ENCODE measurements around the gene SKAP2. TPM values are rescaled to one million over a fixed set of nuclear protein-coding genes. Genes with fewer than 3 reads are reported as not detected.

The SKAP2 gene
- total and polyA plus RNA-seq, 10 of the 15 experiments (the other 5 are each of a cell fraction or from before 2014, with no cell fraction given), result 10.9 to 40.6 (median 23.5) TPM

GRCh38 chr7:26864309-26865093 is at the start of gene SKAP2 (continued):
- TF ChIP-seq ELK1 (IDR thresholded peaks at IDR 0.05; ENCODE audit: low read depth, low read length), result no peak
- no peak for TF ChIP-seq BACH1 (IDR thresholded peaks at IDR 0.05; ENCODE audit: borderline replicate concordance)
- peak; percentile 69; the same call in 1 of the 2 replicates for TF ChIP-seq ZNF207 (IDR thresholded peaks at IDR 0.05; ENCODE audit: borderline replicate concordance)
- peak; percentile 28 for TF ChIP-seq MEF2B (IDR thresholded peaks at IDR 0.05; ENCODE audit: partially characterized antibody, poor library complexity, severe bottlenecking)
- no peak for TF ChIP-seq REST (IDR thresholded peaks at IDR 0.05; ENCODE audit: low read depth, low read length)
- peak; percentile 90 for TF ChIP-seq CREB1 (IDR thresholded peaks at IDR 0.05; ENCODE audit: low read depth)
- TF ChIP-seq RFX5 (IDR thresholded peaks at IDR 0.05; ENCODE audit: low read depth, low read length), result no peak
- no peak; the same call in 1 of the 2 replicates for TF ChIP-seq PAX8 (IDR thresholded peaks at IDR 0.05)
- no peak for TF ChIP-seq ZNF384 (IDR thresholded peaks at IDR 0.05; ENCODE audit: borderline replicate concordance, low read depth, low read length)
- TF ChIP-seq HSF1 (IDR thresholded peaks at IDR 0.05; ENCODE audit: low read depth, low read length), result no peak
- no peak for TF ChIP-seq ZSCAN29 (IDR thresholded peaks at IDR 0.05)
- TF ChIP-seq FOXK2 (IDR thresholded peaks at IDR 0.05), result no peak
- TF ChIP-seq BCL11A (IDR thresholded peaks at IDR 0.05; ENCODE audit: low read depth, low read length), result no peak
- TF ChIP-seq KDM1A (IDR thresholded peaks at IDR 0.05; ENCODE audit: borderline replicate concordance), result no peak
- TF ChIP-seq E2F4 (IDR thresholded peaks at IDR 0.05; ENCODE audit: low read depth, low read length), result no peak
- TF ChIP-seq STAT1 (conservative IDR thresholded peaks at IDR 0.05), result peak; percentile 72; the same call in 1 of the 2 replicates
- peak; percentile 90 for TF ChIP-seq PML (IDR thresholded peaks at IDR 0.05; ENCODE audit: low read length)
- peak; percentile 72; the same call in 1 of the 2 replicates for TF ChIP-seq POLR2AphosphoS2 (IDR thresholded peaks at IDR 0.05; ENCODE audit: low read depth, low read length)
- TF ChIP-seq SUZ12 (IDR thresholded peaks at IDR 0.05; ENCODE audit: unreplicated experiment), result no peak
- peak; percentile 68; the same call in 1 of the 2 replicates for TF ChIP-seq HDGF (IDR thresholded peaks at IDR 0.05)
- TF ChIP-seq SREBF1 (IDR thresholded peaks at IDR 0.05; ENCODE audit: low read length), result no peak
- TF ChIP-seq RAD21 (IDR thresholded peaks at IDR 0.05; ENCODE audit: insufficient read depth, low read depth, low read length), result no peak
- no peak for TF ChIP-seq NFYA (IDR thresholded peaks at IDR 0.05; ENCODE audit: borderline replicate concordance, low read depth, low read length)
- TF ChIP-seq DPF2 (IDR thresholded peaks at IDR 0.05), result no peak

Measured in GM12878 (cell line).